Hair follicular keratinocyte (primary cell): ENCODE results near the gene AP2A2. TPM values are rescaled to one million over a fixed set of nuclear protein-coding genes. Genes with fewer than 3 reads are reported as not detected.

Experiments
- total RNA-seq: library from RNA; depleted of rRNA; stranded (reverse); fragments of >200 nt; gene quantifications from 2 replicates; pipeline ENCODE4 v1.2.3, GENCODE V29; 2015

The AP2A2 gene
- 35.6 and 56.2 TPM in 2 replicates for total RNA-seq

DNA sequence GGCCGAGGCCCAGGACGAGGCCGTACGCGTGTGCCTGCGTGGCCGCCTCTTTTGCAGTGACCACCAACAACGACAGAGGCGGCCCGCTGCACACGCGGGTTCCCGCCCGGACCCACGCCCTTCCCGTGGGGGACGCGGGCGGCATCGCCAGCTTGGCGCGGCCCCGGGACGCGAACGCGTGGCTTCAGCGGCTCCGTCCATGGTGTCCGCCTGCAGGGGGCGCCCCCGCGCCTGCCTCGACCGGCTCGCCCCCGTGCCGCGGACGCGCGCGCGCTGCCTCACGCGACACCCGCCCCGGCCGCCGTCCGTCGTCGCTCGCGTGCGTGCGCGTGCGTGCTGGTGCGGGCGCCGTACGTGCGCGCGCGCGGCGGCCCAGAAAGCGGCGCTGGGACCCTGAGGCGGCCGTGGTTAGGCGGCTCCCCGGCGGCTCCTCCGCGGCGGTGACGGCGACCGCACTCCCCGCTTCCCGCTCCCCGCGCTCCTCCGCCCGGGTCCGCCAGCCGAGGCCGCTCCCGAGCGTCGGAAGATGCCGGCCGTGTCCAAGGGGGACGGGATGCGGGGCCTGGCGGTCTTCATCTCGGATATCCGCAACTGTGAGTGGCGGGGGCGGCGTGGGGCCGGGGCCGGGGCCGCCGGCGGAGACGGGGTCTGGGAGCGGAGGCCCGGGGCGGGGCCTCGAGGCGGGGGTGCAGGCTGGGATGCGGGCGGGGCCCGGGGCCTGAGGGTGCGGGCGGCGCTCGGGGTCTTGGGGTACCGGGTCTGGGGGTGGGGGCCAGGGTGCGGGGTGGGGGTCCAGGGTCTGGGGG is at the start of gene AP2A2:
Gene AP2A2, plus strand, starts transcription at position 375 of the 806 bp plus-strand sequence. Its CDS starts 152 bp downstream, at position 527.

DNA sequence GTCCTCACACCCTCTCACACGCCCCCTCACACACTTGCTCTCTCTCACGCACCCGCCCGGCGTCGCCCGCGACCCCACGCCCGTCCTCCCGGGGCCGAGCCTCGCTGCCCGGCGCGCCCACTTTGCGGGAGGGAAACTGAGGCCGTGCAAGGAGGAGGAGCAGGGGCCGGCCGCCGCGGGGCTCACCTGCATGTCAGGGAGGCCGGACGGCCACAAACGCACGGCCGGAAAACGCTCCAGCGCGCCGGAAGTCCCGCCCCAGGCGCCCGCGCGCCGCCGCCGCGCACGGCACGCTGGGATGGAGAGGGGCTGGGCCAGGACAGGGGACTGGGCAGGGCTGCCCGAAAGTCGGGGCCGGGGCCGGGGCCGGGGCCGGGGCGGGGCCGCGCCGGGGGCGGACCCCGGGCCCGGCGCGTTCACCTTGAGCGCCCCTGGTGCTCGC is 15.1 kb upstream of the AP2A2 start, which contains the start of gene CHID1:
Gene CHID1, minus strand, starts transcription at position 222 of the 442 bp plus-strand sequence. CDS start 5,994 bp downstream, outside the sequence.

GRCh38 chr11:1036303-1036923 is 110.7 kb downstream of the AP2A2 start, which contains the start of gene MUC6:
TSS of gene MUC6 (minus strand) at chr11:1036718. CDS start at chr11:1036655, 63 bp downstream.

Other genes starting within 250 kb of the AP2A2 start
- 16.0 and 25.5 TPM in 2 replicates for gene DEAF1, start 230.6 kb upstream of the AP2A2 start, total RNA-seq
- 23.7 and 40.1 TPM in 2 replicates for gene TMEM80, start 230.1 kb upstream of the AP2A2 start, total RNA-seq
- 92.0 and 124 TPM in 2 replicates for gene EPS8L2, start 219.6 kb upstream of the AP2A2 start, total RNA-seq
- 212 and 214 TPM in 2 replicates for gene TALDO1, start 178.4 kb upstream of the AP2A2 start, total RNA-seq
- gene GATD1, start 148.4 kb upstream of the AP2A2 start, total RNA-seq: 23.1 and 25.0 TPM in 2 replicates
- gene CEND1, start 135.8 kb upstream of the AP2A2 start, total RNA-seq: not detected in 2 replicates
- 19.0 and 21.6 TPM in 2 replicates for gene SLC25A22, start 127.6 kb upstream of the AP2A2 start, total RNA-seq
- 10.0 and 16.2 TPM in 2 replicates for gene PIDD1, start 120.6 kb upstream of the AP2A2 start, total RNA-seq
- 674 and 1,062 TPM in 2 replicates for gene RPLP2, start 115.9 kb upstream of the AP2A2 start, total RNA-seq
- gene PNPLA2, start 107.0 kb upstream of the AP2A2 start, total RNA-seq: 7.1 and 11.9 TPM in 2 replicates
- 0.68 and 1.0 TPM in 2 replicates for gene CRACR2B, start 98.0 kb upstream of the AP2A2 start, total RNA-seq
- gene CD151, start 92.9 kb upstream of the AP2A2 start, total RNA-seq: 490 and 530 TPM in 2 replicates
- 124 and 148 TPM in 2 replicates for gene POLR2L, start 83.3 kb upstream of the AP2A2 start, total RNA-seq
- 173 and 207 TPM in 2 replicates for gene TSPAN4, start 83.0 kb upstream of the AP2A2 start, total RNA-seq
- gene CHID1, start 15.1 kb upstream of the AP2A2 start, total RNA-seq: 70.0 and 75.8 TPM in 2 replicates
- not detected in 2 replicates for gene MUC6, start 110.8 kb downstream of the AP2A2 start, total RNA-seq
- not detected in 2 replicates for gene MUC2, start 149.0 kb downstream of the AP2A2 start, total RNA-seq
- gene MUC5AC, start 232.1 kb downstream of the AP2A2 start, total RNA-seq: not detected in 2 replicates